Gastrocnemius medialis (tissue), 4 donors: ENCODE results near the gene DHX34. TPM values are rescaled to one million over a fixed set of nuclear protein-coding genes. Genes with fewer than 3 reads are reported as not detected.
"Not testable (repeated sequence)": the region's sequence is repeated elsewhere in the genome, so short reads cannot be mapped to it uniquely, and the experiment has no call there.

Source experiments
- ATAC-seq, 2 donors: fragments of 150-250 bp; one replicate each; pipeline ENCODE4 v1.9.1; 2016
- DNase-seq, 2 donors: peaks; one replicate each; pipeline ENCODE4 v3.0.0-alpha.2; 2019
- H3K27ac ChIP-seq, 4 donors: fragments of 200-600 bp; sonication (generic); 1 replicate in 1 of 4; 2 replicates in 3 of 4; pipeline ENCODE4 v1.5.1; 2016 to 2018; ENCODE audit warnings: mild to moderate bottlenecking in 2 of 4, moderate library complexity in 1 of 4
- H3K27me3 ChIP-seq, 3 donors: fragments of 200-600 bp; sonication (generic) in 2 of 3; 1 replicate in 1 of 3; 2 replicates in 2 of 3; pipeline versions ENCODE4 v1.5.1 to v1.6.0; 2016 to 2019; ENCODE audit warnings: mild to moderate bottlenecking in 1 of 3, moderate library complexity in 1 of 3
- H3K36me3 ChIP-seq, 2 donors: fragments of 200-600 bp; sonication (generic) in 1 of 2; one replicate each; pipeline ENCODE4 v1.5.1; 2017 to 2018
- H3K4me1 ChIP-seq, 2 donors: fragments of 200-600 bp; sonication (generic) in 1 of 2; one replicate each; pipeline ENCODE4 v1.5.1; 2016 to 2017; ENCODE audit warnings: mild to moderate bottlenecking in 2 of 2
- H3K4me3 ChIP-seq, 4 donors: fragments of 200-600 bp; sonication (generic) in 3 of 4; 1 replicate in 1 of 4; 2 replicates in 3 of 4; pipeline ENCODE4 v1.5.1; 2016 to 2019; ENCODE audit warnings: mild to moderate bottlenecking in 2 of 4
- H3K9me3 ChIP-seq, 3 donors: fragments of 200-600 bp; sonication (generic) in 2 of 3; 1 replicate in 1 of 3; 2 replicates in 2 of 3; pipeline ENCODE4 v1.5.1; 2016 to 2019
- POLR2A ChIP-seq, 2 donors: fragments of 450-650 bp; IDR thresholded peaks; one replicate each; pipeline ENCODE4 v1.6.1; 2017; ENCODE audit warnings: antibody characterized with exemption in 2 of 2, mild to moderate bottlenecking in 2 of 2, moderate library complexity in 2 of 2
- in situ Hi-C, 4 donors: fragments of 200-750 bp; cut with MboI; loops; one replicate each; pipeline versions ENCODE4 v1.15.0 to v1.8.0; 2017; ENCODE audit warnings: low sequenced_read_pairs in 4 of 4
- intact Hi-C: fragments of 100-400 bp; cut with DNase I; formaldehyde crosslinking; loops from one replicate; pipeline ENCODE4 v1.15.1; 2023; ENCODE audit warnings: low total_unique reads
- total RNA-seq, 4 donors: library from RNA; depleted of rRNA; stranded (reverse); fragments of >200 nt; gene quantifications; one replicate each; pipeline versions ENCODE4 v1.1.0 to v1.2.3, GENCODE V29; 2016
- TF ChIP-seq, protein P1 (sequence below), 5 experiments: fragments of 450-650 bp in 3 of 5; fragments of 200-600 bp in 2 of 5; sonication (generic) in 2 of 5; IDR thresholded peaks in 4 of 5; conservative IDR thresholded peaks in 1 of 5; 1 replicate in 4 of 5; 2 replicates in 1 of 5; pipeline ENCODE4 v1.5.1; 2016 to 2019; ENCODE audit warnings: antibody characterized with exemption in 5 of 5, mild to moderate bottlenecking in 3 of 5, moderate library complexity in 3 of 5

The DHX34 gene
- total RNA-seq, 4 donors from 2014 or later: 14.3 to 19.3 (median 14.7) TPM

DNA sequence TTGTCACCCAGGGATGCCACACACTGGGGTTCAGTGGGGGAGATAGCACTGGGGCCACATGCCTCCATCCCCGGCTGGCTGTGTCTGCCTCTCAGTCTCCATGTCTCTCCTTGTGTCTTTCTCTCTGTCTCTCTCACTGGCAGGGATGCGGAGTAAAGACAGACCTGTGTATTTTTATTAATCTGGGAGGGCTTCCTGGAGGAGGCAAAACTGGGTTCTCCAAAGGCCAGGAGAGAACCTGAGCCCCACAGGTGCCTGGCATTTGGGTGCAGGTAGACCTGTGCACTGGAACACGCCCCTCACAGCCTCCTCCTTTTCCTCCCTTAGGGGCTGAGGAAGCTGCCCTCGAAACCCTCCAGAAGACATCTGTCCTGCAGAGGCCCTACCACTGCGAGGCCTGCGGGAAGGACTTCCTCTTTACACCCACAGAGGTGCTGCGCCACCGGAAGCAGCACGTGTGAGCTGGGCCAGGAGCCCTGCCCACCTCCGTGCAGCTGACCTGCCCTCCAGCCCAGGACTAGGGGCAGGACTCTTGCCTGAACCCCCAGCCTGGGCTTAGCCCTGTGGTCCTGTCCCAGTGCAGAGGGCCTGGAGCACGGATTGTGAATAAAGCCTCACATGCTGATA, 32.7 kb downstream of the DHX34 start:
- Histone ChIP-seq H3K4me3 (no peak overlapping the region), H3K27ac (no peak overlapping the region), H3K36me3 (peaks cover 0 to 31% of the 10 kb centered on the region in 2 donors), H3K4me1 (peaks cover 0 to 8% of the 10 kb centered on the region in 2 donors), H3K27me3 (peaks cover 0 to 7% (median 0%) of the 10 kb centered on the region in 3 donors), H3K9me3 (no peaks in the 10 kb centered on the region)
- TF ChIP-seq, protein P1, sequence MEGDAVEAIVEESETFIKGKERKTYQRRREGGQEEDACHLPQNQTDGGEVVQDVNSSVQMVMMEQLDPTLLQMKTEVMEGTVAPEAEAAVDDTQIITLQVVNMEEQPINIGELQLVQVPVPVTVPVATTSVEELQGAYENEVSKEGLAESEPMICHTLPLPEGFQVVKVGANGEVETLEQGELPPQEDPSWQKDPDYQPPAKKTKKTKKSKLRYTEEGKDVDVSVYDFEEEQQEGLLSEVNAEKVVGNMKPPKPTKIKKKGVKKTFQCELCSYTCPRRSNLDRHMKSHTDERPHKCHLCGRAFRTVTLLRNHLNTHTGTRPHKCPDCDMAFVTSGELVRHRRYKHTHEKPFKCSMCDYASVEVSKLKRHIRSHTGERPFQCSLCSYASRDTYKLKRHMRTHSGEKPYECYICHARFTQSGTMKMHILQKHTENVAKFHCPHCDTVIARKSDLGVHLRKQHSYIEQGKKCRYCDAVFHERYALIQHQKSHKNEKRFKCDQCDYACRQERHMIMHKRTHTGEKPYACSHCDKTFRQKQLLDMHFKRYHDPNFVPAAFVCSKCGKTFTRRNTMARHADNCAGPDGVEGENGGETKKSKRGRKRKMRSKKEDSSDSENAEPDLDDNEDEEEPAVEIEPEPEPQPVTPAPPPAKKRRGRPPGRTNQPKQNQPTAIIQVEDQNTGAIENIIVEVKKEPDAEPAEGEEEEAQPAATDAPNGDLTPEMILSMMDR (IDR thresholded peaks at IDR 0.05 in 4 of 5, conservative IDR thresholded peaks at IDR 0.05 in 1 of 5): no peak
- no peak for TF ChIP-seq POLR2A (IDR thresholded peaks at IDR 0.05)
- intact Hi-C loops: no loop called here
- ATAC-seq (no peak), DNase-seq (no peak)
- in situ Hi-C loops: no loop called here

DNA sequence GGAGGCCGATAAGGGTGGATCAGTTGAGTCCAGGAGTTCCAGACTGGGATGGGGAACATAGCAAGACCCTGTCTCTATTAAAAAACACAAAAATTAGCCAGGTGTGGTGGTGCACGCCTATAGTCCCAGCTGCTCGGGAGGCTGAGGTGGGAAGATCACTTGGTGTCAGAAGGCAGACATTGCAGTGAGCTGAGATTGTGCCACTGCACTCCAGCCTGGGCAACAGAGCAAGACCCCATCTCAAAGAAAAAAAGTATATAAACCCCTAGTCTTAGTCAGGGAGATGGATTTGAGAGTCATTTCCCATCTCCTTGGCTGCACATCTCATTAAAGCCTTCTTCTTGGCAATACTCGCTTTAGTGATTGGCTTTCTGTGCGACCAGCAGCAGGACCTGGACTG, 34.8 kb downstream of the DHX34 start:
- in situ Hi-C loops, H3K4me1 ChIP-seq, H3K27ac ChIP-seq, intact Hi-C loops, H3K27me3 ChIP-seq, ATAC-seq, H3K4me3 ChIP-seq, H3K9me3 ChIP-seq, DNase-seq: not testable (repeated sequence)
- peaks cover 0 to 19% of the 10 kb centered on the region in 2 donors for H3K36me3 ChIP-seq

DNA sequence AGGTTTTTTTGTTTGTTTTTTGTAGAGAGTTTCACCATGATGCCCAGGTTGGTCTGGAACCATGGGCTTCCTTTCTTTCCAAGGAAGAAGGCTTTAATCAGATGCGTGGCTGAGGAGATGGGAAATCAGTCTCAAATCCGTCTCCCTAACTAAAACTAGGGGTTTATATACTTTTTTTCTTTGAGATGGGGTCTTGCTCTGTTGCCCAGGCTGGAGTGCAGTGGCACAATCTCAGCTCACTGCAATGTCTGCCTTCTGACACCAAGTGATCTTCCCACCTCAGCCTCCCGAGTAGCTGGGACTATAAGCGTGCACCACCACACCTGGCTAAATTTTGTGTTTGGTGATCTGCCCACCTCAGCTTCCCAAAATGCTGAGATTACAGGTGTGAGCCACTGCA, 35.4 kb downstream of the DHX34 start:
- H3K27me3 ChIP-seq, H3K4me1 ChIP-seq, H3K4me3 ChIP-seq, ATAC-seq, DNase-seq, H3K27ac ChIP-seq, intact Hi-C loops, H3K9me3 ChIP-seq, in situ Hi-C loops: not testable (repeated sequence)
- H3K36me3 ChIP-seq: peaks cover 0 to 19% of the 10 kb centered on the region in 2 donors

DNA sequence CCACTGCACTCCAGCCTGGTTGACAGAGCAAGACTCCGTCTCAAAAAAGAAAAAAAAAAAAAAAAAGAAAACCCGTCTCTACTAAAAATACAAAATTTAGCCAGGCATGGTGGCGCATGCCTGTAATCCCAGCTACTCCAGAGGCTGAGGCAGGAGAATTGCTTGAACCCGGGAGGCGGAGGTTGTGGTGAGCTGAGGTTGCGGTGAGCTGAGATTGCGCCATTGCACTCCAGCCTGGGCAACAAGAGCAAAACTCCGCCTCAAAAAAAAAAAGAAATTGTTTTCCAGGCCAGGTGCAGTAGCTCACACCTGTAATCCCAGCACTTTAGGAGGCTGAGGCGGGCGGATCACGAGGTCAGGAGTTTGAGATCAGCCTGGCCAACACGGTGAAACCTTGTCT, 37.5 kb downstream of the DHX34 start:
- not testable (repeated sequence) for H3K4me3 ChIP-seq

DNA sequence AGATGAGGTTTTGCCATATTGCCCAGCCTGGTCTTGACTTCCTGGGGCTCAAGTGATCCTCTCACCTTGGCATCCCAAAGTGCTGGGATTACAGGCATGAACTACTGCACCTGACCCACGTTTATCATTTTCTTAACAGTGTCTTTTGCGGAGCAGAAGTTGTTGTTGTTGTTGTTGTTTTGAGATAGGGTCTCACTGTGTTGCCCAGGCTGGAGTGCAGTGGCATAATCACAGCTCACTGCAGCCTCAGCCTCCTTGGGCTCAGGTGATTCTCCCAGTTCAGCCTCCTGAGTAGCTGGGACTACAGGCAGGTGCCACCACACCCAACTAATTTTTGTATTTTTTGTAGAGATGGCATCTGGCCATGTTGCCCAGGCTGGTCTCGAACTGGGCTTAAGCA, 38.5 kb downstream of the DHX34 start:
- H3K27ac ChIP-seq, DNase-seq, H3K4me1 ChIP-seq, intact Hi-C loops, H3K9me3 ChIP-seq, ATAC-seq, H3K4me3 ChIP-seq, H3K36me3 ChIP-seq: not testable (repeated sequence)
- in situ Hi-C loops: loop anchor here in 1 of 4 donors (5.0 kb wide), 1 partner anchor 90 kb away; no protein-coding TSS in a partner anchor
- peaks cover 0 to 11% (median 7%) of the 10 kb centered on the region in 3 donors for H3K27me3 ChIP-seq

More for the DNA sequence above, 37.5 kb downstream of the DHX34 start:
- intact Hi-C loops, H3K36me3 ChIP-seq, H3K4me1 ChIP-seq, H3K27ac ChIP-seq, H3K9me3 ChIP-seq, ATAC-seq, DNase-seq: not testable (repeated sequence)
- peaks cover 0 to 11% (median 7%) of the 10 kb centered on the region in 3 donors for H3K27me3 ChIP-seq
- in situ Hi-C loops: loop anchor here in 1 of 4 donors (5.0 kb wide), 1 partner anchor 89 kb away; no protein-coding TSS in a partner anchor

DNA sequence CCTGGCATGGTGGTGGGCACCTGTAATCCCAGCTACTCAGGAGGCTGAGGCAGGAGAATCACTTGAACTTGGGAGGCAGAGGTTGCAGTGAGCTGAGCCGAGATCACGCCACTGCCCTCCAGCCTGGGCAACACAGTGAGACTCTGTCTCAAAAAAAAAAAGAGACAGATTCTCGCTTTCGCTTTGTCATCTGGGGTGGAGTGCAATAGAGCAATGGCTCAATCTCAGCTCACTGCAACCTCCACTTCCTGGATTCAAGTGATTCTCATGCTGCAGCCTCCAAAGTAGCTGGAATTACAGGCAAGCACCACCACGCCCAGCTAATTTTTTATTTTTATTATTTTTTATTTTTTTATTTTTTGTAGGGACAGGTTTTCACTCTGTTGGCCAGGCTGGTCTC, 39.6 kb downstream of the DHX34 start:
- in situ Hi-C loops: loop anchor here in 1 of 4 donors (5.0 kb wide), 1 partner anchor 91 kb away; no protein-coding TSS in a partner anchor
- H3K27ac ChIP-seq, intact Hi-C loops, H3K36me3 ChIP-seq, ATAC-seq, H3K4me1 ChIP-seq, H3K9me3 ChIP-seq, DNase-seq, H3K4me3 ChIP-seq: not testable (repeated sequence)
- H3K27me3 ChIP-seq: peaks cover 0 to 11% (median 7%) of the 10 kb centered on the region in 3 donors

DNA sequence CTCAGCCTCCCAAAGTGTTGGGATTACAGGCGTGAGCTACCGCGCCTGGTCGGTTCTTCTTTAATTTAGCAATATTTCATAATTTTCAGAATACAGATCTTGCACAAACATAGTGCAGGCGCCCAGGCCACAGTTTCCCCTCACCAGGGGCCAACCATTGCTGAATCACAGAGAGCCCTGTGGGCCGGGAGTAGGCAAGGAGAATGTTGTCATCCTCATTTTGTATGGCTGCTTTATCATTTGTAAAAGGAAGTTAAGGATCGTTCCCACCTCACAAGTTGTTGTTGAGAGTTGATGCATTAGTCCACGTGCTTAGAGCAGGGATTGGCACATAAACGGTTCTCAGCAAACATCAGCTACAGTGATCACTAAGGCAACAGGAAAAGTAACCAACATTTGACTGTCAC, 40.0 kb downstream of the DHX34 start:
- Histone ChIP-seq H3K27ac (no peak overlapping the region), H3K36me3 (no peaks in the 10 kb centered on the region), H3K27me3 (peaks cover 0 to 11% (median 7%) of the 10 kb centered on the region in 3 donors), H3K9me3 (no peaks in the 10 kb centered on the region), H3K4me3 (no peak overlapping the region), H3K4me1 (no peaks in the 10 kb centered on the region)
- intact Hi-C loops (no loop called here), in situ Hi-C loops (loop anchor here in 1 of 4 donors (5.0 kb wide), 1 partner anchor 92 kb away; no protein-coding TSS in a partner anchor)
- DNase-seq: no peak
- TF ChIP-seq, protein P1 (IDR thresholded peaks at IDR 0.05 in 4 of 5, conservative IDR thresholded peaks at IDR 0.05 in 1 of 5): no peak
- TF ChIP-seq POLR2A (IDR thresholded peaks at IDR 0.05): no peak
- ATAC-seq: no peak
